Activated CD4-positive, alpha-beta T cell treated with anti-CD3 and anti-CD28 coated beads, Interleukin-2, Interleukin-6, amounts not matched to agents 100 ng/mL and 50 ng/mL, durations not matched to agents 16 hours and 8 hours (primary cell): ENCODE results near the gene MCEMP1.

Experiments
- DNase-seq: peaks from one replicate; pipeline ENCODE4 v3.0.0-alpha.2; 2020

The MCEMP1 gene

DNA sequence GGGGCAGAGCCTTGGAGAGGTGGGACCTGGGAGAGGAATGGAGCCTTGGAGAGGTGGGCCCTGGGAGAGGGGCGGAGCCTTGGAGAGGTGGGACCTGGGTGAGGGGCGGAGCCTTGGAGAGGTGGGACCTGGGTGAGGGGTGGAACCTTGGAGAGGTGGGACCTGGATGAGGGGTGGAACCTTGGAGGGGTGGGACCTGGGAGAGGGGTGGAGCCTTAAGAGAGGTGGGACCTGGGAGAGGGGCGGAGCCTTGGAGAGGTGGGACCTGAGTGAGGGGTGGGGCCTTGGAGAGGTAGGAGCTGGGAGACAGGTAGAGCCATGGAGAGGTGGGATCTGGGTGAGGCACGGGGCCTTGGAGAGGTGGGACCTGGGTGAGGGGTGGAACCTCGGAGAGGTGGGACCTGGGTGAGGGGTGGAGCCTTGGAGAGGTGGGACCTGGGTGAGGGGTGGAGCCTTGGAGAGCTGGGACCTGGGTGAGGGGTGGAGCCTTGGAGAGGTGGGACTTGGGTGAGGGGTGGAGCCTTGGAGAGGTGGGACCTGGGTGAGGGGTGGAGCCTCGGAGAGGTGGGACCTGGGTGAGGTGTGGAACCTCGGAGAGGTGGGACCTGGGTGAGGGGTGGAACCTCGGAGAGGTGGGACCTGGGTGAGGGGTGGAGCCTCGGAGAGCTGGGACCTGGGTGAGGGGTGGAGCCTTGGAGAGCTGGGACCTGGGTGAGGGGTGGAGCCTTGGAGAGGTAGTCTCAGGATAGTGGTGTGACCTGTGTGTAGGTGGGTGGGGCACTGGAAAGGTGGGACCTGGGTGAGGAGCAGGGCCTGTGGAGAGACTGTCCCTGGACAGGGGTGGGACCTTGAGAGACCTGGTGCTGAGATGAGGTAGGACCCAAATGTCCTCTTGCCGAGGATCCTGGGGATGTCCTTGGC, 33.0 kb upstream of the MCEMP1 start:
- peak; percentile 19 for DNase-seq

DNA sequence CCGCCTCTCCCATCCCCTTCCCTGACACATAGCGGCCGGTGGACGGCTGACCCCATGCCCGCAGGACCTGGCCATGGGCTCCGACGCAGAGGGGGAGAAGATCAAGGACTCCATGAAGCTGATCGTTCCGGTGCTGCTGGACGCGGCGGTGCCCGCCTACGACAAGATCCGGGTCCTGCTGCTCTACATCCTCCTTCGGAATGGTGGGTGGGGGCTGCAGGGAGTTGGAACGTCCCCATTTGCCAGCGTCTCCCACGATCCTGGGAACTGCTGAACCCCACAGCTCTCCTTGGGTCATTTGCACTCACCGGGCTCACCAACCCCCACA, 32.4 kb upstream of the MCEMP1 start:
- no peak for DNase-seq

DNA sequence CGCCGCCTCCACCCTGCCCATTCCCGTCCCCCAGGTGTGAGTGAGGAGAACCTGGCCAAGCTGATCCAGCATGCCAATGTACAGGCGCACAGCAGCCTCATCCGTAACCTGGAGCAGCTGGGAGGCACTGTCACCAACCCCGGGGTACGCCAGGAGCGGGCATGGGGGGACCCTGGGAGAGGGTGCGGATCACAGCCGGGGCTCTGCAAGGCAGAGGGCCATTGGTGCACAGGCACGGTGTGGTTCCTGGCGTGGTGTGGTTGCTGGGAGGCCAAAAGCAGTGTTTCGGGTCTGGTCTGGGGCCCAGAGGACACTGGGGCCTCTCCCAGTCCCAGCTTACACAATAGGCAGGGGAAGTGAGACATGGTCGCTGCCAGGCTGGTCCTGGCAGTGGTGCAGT, 31.7 kb upstream of the MCEMP1 start:
- no peak for DNase-seq

DNA sequence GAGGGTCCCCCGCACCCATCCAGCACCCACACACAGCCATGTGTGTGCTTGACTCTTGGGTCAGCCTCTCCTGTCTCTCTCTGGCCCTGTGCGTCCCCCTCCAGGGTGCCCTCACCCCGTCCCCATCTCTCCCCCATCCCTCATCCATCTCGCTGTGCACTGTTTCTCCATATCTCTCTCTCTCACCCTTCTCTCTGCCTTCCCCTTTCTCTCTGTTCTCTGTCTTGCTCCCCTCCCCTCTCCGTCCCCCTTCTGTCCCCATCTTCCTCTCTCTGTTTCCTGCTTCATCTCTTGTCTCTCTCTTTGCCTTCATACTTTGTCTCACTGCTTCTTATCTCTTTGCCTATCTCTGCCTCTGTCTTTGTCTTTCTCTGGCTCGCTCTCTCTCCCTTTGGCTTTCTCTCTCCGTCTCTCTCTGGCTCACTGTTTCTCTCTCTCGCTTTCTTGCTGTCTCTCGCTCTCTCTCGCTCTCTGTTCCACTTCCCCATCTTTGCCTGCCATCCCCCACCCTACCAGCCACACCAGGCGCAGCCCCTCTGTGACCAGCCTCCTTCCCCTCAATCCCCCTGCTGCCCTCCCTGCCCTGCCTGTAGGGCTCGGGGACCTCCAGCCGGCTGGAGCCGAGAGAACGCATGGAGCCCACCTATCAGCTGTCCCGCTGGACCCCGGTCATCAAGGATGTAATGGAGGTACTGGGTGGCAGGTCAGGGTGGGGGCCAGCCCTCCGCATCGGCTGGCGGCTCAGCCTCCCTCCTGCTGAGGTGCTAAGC, 31.0 kb upstream of the MCEMP1 start:
- no peak for DNase-seq

DNA sequence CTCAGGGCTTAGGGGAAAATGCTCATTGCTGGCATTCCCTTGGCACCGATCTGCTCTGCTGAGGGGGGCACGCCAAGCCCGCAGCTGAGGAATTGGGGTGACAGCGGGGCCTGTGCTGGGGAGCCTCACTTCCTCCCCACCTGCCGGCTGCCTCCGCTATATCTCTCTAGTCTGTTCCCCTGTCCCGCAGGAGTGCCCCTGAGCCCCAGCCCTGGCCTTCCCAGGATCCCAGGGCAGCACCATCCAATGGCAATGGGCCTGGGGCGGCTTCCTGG, 30.5 kb upstream of the MCEMP1 start:
- no peak for DNase-seq

DNA sequence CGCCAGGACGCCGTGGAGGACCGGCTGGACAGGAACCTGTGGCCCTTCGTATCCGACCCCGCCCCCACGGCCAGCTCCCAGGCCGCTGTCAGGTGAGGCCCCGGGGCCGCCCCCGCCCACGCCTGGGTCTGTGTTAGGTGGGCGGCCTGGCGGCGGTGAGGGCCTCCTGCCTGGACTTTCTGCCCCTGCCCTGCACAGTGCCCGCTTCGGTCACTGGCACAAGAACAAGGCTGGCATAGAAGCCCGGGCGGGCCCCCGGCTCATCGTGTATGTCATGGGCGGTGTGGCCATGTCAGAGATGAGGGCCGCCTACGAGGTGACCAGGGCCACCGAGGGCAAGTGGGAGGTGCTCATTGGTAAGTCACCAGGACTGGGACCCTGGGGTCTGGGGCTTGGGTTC, 29.7 kb upstream of the MCEMP1 start:
- no peak for DNase-seq

DNA sequence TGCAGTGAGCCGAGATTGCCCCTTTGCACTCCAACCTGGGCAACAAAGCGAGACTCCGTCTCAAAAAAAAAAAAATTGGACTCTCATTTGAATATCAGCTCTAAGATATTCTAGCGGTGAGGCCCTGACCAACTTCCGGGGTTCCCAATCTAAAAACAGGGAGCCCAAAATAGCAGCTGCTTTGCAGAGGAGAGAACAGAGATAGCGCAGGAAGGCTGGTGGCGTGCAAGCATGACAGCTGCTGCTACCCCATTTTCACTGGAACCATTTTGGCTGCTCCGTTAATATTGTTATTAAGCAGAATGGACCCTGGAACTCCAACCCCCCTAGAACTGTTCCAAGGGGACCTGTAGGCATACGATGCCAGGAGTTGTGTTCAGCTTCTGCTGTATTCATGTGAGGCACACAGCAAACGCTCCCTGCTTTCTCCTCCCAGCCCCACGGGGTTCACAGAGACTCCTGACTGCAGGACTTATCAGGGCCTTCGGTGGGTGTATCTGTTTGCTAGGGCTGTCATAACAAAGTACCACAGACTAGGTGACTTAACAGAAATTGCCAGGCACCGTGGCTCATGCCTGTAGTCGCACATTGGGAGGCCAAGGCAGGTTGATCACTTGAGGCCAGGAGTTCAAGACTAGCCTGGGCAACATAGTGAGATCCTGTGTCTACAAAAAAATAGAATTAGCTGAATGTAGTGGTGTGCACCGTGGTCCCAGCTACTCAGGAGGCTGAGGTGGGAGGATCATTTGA, 28.4 kb upstream of the MCEMP1 start:
- DNase-seq: no peak

DNA sequence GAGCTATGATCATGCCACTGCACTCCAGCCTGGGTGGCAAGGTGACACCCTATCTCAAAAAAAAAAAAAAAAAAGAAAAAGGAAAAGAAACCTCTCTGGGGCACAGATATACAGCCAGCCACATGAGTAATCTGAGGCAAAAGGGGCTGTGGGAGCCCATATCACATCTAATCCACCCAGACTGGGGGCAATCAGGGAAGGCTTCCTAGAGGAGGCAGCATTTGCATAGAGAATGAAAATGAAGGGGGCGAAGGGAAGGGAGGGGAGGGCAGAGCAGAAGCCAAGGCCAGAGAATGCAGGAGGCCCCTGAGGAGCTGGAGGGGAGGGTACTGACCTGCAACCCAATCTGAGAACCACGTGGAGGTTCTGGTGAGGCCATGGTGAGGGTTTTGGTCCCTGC, 26.7 kb upstream of the MCEMP1 start:
- no peak for DNase-seq

DNA sequence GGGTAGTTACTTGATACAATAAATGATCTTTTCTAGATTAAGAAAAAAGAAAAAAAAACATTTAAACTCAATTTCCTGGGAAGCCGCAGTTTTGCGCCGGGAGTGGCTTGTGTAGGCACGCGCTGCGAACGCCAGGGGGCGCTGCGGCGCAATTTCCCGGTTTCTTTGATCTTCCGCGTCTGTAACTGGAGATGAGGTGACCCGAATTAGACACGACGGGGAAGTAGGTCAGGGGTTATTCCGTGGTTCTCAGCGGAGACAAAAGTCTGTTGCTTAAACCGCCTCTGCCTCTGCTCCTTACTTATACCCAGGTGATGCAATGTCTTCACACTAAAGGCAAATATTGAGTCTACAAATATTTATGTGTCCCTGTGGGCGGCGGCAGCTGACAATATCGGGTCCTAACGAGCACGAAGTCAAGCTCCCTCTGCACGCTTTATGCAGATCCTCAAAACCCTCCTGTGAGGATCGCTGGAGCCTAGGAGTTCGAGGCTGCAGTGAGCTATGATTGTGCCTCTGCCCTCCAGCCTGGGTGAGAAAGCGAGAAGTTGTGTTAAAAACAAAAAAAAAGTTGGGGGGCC, 24.7 kb upstream of the MCEMP1 start:
- peak; percentile 87 for DNase-seq

DNA sequence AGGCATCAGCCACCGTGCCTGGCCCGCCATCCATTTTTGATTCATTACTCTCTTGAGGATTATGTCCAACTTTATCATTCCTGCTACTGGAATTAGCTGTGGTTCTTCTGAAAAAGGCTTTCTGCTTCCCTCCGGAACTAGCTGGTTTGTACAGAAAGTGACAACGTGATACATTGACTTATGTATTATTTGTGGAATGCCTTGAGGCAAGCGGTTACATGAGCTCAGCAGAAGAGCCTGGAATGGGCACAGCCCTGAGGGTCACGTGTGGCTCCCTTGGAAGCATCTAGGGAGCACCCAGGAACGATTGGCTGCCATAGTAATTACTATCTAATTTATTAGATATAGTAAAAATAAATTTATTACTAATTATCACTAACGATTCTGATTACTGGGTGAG, 22.5 kb upstream of the MCEMP1 start:
- DNase-seq: no peak

DNA sequence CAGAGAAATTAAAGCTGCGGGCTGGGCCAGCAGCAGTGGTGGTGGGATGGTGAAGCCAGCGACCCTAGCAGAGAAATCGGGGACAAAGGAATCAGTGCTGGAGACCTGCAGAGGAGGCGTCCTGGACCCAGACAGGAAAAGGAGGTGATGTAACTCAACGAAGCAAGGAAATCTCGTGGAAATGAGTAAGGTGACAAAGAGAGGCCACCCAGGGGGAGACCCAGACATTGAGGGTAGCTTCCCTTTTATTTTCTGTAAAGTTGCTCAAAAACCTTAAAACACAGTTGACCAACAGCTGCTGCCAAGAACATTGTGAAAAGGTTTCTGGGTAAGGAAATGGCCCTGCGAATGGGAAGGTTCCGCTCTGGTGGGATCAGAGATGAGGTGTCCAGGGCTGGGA, 21.3 kb upstream of the MCEMP1 start:
- no peak for DNase-seq

DNA sequence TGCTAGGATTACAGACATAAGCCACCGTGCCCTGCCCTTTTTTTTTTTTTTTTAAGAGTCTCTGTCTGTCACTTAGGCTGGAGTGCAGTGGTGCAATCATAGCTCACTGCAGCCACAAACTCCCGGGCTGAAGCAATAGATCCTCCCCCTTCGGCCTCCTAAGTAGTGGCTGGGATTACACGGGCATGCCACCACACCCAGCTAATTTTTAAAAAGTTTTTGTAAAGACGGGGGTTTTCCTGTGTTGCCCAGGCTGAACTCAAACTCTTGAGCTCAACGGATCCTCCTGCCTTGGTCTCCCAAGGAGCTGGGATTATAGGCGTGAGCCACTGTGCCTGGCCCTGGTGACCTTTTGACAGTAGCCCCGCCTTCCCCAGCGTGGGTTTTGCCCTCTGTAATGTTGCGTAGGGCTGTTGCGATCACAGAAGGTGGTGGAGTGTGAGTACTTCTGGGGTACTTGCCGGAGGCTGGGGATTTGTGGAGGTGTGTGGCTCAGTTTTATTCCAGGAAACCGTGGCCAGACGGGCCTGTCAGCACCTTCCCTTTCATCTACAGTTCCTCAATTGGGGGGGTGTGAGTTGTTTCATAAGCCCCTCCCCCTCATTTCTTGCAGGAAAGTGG, 19.6 kb upstream of the MCEMP1 start:
- DNase-seq: no peak

DNA sequence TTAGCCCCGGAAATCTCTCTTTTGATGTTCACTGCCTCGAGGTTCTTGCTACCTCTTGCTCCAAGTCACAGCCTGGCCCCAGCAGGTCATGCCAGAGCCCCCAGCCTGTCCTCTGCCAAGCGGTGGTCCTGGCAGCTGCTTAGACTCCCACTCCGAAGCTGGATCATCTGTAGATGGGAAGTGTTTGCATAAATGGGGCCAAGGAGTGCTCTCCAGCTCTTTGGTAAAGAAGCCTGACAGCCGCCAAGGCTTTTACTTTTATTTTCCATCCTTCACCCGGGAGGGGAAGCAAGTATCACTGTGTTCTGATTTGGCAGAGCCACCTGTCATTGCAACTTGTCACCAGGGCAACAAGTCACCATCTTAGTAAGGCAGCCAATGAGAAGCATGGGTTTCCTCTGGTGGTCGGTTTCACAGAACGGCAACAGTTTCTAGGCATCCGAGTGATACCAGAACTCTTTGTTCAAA, 18.6 kb upstream of the MCEMP1 start:
- DNase-seq: peak; percentile 69

DNA sequence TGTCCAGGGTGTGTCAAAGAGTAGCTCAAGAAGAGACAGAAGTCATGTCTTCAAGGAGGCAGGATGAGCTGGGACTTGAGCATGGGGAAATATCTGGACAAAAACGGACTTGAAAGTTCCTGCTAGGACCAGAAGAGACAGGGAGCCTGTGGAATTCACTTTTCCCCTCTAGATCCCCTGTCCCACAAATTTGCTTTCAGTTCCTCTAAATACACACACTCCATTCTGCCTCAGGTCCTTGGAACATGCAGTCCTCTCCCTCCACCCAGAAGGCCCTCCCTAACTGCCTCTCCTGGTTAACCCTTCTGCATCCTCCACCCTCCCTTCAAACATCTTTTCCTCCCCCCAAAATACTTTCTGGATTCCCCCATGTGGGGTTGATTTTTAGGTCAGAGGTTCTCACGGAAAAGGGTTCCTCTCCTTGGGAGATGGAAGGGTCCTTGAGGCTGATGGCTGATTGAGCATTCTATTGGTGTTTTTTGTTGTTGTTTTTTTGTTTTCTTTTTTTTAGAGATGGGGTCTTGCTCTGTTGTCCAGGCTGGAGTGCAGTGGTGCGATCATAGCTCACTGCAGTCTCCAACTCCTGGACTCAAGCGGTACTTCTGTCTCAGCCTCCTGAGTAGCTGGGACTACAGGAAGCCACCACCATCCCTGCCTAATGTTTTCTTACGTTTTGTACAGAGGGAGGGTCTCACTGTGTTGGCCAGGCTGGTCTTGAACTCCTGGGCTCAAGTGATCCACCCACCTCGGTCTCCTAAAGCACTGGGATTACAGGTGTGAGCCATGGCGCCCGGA, 14.9 kb upstream of the MCEMP1 start:
- DNase-seq: no peak

DNA sequence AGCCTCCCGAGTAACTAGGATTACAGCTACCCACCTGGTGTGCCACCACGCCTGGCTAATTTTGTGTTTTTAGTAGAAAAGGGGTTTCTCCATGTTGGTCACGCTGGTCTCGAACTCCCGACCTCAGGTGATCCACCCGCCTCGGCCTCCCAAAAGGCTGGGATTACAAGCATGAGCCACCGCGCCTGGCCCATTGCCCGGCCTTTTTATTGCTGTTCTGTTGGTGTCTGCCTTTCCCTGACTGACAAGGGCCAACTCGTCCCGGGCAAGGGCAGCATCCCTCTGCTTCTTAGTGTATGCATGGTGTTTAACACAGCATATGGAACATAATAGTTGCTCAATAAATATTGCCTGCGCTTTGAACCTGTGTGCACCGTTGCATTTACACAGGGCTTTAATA, 14.2 kb upstream of the MCEMP1 start:
- no peak for DNase-seq

DNA sequence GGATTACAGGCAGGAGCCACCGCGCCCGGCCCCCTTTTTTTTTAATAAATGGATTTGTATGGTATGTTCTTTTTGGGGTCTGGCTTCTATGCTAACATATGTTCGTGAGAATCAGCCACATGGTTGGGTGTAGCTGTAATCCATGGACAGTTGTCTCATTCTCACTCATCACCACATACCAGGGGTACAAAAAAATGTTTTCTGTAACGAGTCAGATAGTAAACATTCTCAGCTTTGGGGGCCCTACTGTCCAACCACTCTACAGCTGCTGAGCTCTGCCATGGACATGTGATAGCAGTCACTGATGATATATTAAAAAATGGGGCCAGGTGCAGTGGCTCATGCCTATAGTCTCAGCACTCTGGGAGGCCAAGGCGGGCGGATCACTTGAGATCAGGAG, 13.2 kb upstream of the MCEMP1 start:
- DNase-seq: no peak

DNA sequence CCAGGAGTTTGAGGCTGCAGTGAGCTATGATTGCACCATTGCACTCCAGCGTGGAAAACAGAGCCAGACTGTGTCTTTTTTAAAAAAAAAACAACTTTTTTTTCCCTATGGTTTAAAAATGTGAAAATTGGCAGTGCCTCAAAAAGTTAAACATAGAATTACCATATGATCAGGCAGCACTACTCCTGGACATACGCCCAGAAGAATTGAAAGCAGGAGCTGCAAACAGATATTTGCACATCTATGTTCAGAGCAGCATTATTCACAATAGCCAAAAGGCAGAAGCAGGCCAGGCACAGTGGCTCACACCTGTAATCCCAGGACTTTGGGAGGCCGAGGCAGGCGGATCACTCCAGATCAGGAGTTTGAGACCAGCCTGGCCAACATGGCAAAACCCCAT, 11.8 kb upstream of the MCEMP1 start:
- no peak for DNase-seq

DNA sequence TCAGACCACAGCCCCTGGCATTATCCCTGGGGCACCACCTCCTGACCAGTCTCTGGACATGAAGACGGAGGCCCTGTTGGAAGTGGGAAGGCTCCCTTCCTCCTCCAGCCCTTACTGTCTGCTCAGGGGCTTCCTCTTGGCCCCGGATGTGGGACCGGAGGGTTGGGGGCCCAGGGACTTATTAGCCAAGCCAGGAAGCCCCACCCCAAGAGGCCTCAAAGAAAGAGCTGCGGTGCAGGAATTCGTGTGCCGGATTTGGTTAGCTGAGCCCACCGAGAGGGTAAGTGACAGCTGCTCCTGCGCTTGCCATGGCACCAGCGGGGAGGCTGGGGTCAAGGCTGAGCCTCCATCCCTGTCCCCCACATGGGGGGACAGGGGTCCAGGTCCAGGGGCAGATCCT, 8.0 kb upstream of the MCEMP1 start, which contains the start of gene RETN:
RETN (plus strand) TSS at position 208 of the 400 bp plus-strand sequence. CDS start 278 bp downstream, outside the sequence.
- no peak for DNase-seq

DNA sequence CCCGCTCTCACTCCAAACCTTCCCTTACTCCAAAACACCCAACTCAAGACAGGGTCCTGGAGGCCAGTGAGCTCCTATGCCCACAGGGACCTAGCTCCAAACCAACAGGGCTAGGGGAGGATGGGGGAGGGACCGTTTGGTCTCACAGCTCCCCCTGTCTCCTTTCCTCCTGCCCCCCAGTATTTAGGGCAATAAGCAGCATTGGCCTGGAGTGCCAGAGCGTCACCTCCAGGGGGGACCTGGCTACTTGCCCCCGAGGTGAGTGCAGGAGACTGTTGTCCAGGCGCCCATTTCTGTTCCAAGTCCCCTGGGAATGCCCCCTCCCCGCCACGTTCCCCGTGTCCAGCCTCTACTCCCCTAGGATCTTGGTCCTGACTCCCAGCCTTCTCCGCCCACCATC, 7.2 kb upstream of the MCEMP1 start:
- no peak for DNase-seq

DNA sequence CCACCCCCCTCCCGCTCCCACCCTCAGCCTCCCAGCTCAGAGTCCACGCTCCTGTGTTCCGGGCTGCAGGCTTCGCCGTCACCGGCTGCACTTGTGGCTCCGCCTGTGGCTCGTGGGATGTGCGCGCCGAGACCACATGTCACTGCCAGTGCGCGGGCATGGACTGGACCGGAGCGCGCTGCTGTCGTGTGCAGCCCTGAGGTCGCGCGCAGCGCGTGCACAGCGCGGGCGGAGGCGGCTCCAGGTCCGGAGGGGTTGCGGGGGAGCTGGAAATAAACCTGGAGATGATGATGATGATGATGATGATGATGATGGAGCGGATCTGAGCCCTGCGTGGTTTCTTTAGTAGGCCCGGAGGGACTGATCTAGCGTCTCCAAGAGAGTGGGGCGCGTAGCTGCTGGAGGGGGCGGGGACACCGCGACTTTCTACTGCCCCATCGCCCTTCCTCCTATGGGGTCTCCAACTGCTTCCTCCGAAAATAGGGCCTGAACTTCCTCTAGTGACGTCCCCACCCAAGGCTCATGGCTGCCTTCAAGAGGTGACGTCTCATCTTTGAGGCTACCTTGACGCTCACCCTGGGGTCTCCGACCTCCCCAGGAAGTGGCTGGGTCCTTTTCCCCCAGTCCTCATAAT, 6.6 kb upstream of the MCEMP1 start:
- no peak for DNase-seq

DNA sequence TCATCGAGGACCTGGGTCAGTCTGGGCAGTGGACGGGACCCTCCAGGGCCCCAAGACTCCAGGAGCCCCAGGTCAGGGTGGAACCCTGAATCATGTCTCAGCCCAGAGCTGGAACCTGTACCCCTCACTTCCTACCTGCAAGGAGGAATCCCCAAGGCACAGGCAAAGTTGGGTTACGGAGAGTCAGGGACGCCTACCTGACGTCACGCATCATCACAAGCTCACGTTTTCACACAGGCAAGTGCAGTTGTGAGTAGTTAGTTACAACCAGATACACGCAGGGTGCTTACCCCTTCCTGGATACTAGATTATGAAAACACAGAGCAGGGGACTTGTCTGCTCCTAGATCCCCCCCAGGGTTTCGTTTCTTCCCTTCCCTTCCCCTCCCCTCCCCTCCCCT, 6.1 kb upstream of the MCEMP1 start:
- DNase-seq: no peak

DNA sequence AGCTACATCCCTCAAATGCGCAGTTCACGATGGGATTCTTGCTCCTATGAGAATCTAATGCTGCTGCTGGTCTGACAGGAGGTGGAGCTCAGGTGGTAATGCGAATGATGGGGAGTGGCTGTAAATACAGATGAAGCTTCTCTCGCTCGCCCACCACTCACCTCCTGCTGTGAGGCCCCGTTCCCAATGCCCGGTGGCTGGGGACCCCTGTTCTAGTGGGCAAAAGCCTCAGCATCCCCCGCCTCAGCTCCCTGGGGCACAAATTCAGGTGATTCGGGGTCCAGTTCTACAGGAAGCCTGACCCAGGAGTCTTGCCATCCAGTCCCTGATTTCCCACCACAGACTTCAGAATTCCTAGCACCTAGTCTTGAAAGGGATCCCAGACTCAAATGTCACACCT, 4.4 kb upstream of the MCEMP1 start:
- DNase-seq: no peak
